ENCODE results near the gene SCFD2. TPM values are rescaled to one million over a fixed set of nuclear protein-coding genes. Genes with fewer than 3 reads are reported as not detected.

SCFD2 gene
- polyA plus RNA-seq, 1 of the 3 experiments (the other 2 are of a cell fraction), result 14.1 TPM

DNA sequence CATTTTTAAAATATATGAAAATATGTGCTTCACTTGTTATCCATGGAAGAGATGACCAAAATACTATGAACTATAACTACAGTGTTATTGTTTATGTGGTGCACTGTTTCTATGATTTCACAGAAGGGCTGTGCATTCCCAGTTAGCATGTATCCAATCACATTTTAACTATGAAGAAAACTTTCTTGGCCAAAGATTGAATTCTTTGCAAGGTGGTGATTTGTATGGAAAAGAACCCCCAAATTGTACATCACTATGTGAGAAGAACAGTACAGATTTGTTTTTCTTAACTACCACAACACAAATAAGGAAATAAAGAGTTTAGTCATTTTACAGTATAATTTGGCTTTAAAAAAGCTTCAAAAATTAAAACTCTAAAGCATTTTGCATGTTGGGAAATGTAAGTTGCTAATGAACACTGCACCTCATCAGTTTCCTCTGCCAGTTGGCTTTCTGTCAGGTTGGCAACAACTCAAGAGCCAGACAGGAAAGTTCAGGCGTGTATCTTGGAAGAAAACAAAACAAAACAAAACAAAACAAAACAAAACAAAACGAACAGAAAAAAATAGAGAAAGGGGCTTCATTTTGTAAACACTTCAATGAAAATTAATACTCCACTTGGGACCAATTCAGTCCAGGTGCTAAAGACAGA, 237.0 kb downstream of the SCFD2 start (continued):
- TF ChIP-seq USF1 (IDR thresholded peaks at IDR 0.05; ENCODE audit: borderline replicate concordance, low read depth) (no peak), MAX (IDR thresholded peaks at IDR 0.05; ENCODE audit: low read depth) (no peak), GABPA (IDR thresholded peaks at IDR 0.05; ENCODE audit: low read depth) (no peak), CHD2 (IDR thresholded peaks at IDR 0.05; ENCODE audit: low read length, partially characterized antibody) (no peak), TEAD4 (IDR thresholded peaks at IDR 0.05; ENCODE audit: borderline replicate concordance, insufficient read depth) (no peak), TAF1 (IDR thresholded peaks at IDR 0.05; ENCODE audit: borderline replicate concordance, low read depth, low read length) (no peak)

- WGBS (ENCODE audit: low lambda C conversion rate), result 97% methylated on average over 4 of the region's 4 CpGs
- H3K79me2 ChIP-seq (ENCODE audit: insufficient read depth), result no peaks in the 10 kb centered on the region
- POLR2A ChIA-PET, result no interaction called here
- no peaks in the 10 kb centered on the region for H3K36me3 ChIP-seq (replicated peaks in 1 of 2; ENCODE audit: control insufficient read depth in 1 of 2, insufficient read depth in 2 of 2, low read length in 1 of 2)
- no peak overlapping the region for H3K9ac ChIP-seq
- no peak overlapping the region for H3K4me2 ChIP-seq
- CTCF ChIA-PET, result no interaction called here
- no peaks in the 10 kb centered on the region for H3F3A ChIP-seq (replicated peaks; ENCODE audit: insufficient read depth)
- peaks cover 0 to 4% of the 10 kb centered on the region in 2 experiments; a peak in 2 of 4 replicates for H3K4me1 ChIP-seq (ENCODE audit: control insufficient read depth in 1 of 2, insufficient read depth in 2 of 2, low read depth in 1 of 2, low read length in 1 of 2)
- H3K4me3 ChIP-seq (ENCODE audit: low read depth in 2 of 2, low read length in 1 of 2), result no peak overlapping the region
- H3K9me2 ChIP-seq, result no peaks in the 10 kb centered on the region
- no peaks in the 10 kb centered on the region for H3K9me3 ChIP-seq
- no peak overlapping the region for H2AFZ ChIP-seq (ENCODE audit: low read depth)
- H3K27me3 ChIP-seq (ENCODE audit: insufficient read depth), result no peaks in the 10 kb centered on the region
- no peak for DNase-seq
- no peaks in the 10 kb centered on the region for H4K20me1 ChIP-seq (ENCODE audit: insufficient read depth)
- no peak overlapping the region for H3K27ac ChIP-seq (ENCODE audit: low read depth in 2 of 2, low read length in 1 of 2)
- no peak for TF ChIP-seq FOXJ3 (CRISPR knock-in tag; IDR thresholded peaks at IDR 0.05)
Observed at GRCh38 chr4:53128231-53128630, 237.6 kb downstream of the SCFD2 start.

- no peaks in the 10 kb centered on the region for H3K79me2 ChIP-seq (ENCODE audit: insufficient read depth)
- no peak for TF ChIP-seq MXI1 (IDR thresholded peaks at IDR 0.05; ENCODE audit: low read depth, low read length)
- TF ChIP-seq JUND (IDR thresholded peaks at IDR 0.05), result no peak
- TF ChIP-seq RXRA (IDR thresholded peaks at IDR 0.05; ENCODE audit: borderline replicate concordance, low read depth), result no peak
- TF ChIP-seq PBX3 (IDR thresholded peaks at IDR 0.05), result no peak
- no peak for TF ChIP-seq TEAD4 (IDR thresholded peaks at IDR 0.05; ENCODE audit: borderline replicate concordance, insufficient read depth)
- no peak for TF ChIP-seq CHD2 (IDR thresholded peaks at IDR 0.05; ENCODE audit: low read length, partially characterized antibody)
- no peak for TF ChIP-seq RAD21 (IDR thresholded peaks at IDR 0.05; ENCODE audit: low read length)
- no peak for TF ChIP-seq NRF1 (IDR thresholded peaks at IDR 0.05; ENCODE audit: low read depth, low read length)
- no peak for TF ChIP-seq SIN3A (IDR thresholded peaks at IDR 0.05; ENCODE audit: borderline replicate concordance, low read depth, low read length)
- no peak for TF ChIP-seq USF2 (IDR thresholded peaks at IDR 0.05; ENCODE audit: borderline replicate concordance, low read depth, low read length)
- TF ChIP-seq REST (IDR thresholded peaks at IDR 0.05; ENCODE audit: low read depth, low read length), result no peak
- TF ChIP-seq GATA2 (CRISPR knock-in tag; IDR thresholded peaks at IDR 0.05), result no peak
- no peak for TF ChIP-seq FOXJ3 (CRISPR knock-in tag; IDR thresholded peaks at IDR 0.05)
- no peak for TF ChIP-seq EP300 (IDR thresholded peaks at IDR 0.05; ENCODE audit: borderline replicate concordance in 1 of 2, low read depth in 1 of 2, low read length in 1 of 2)
- no peak for TF ChIP-seq EZH2phosphoT487 (IDR thresholded peaks at IDR 0.05; ENCODE audit: borderline replicate concordance, low read depth)
- no peak overlapping the region for H3K27ac ChIP-seq (ENCODE audit: low read depth in 2 of 2, low read length in 1 of 2)
- H3K4me2 ChIP-seq, result no peak overlapping the region
- no peaks in the 10 kb centered on the region for H3F3A ChIP-seq (replicated peaks; ENCODE audit: insufficient read depth)
- ChIA-PET CTCF (no interaction called here), POLR2A (no interaction called here)
- no peak overlapping the region for H3K9ac ChIP-seq
- no peaks in the 10 kb centered on the region for H3K36me3 ChIP-seq (replicated peaks in 1 of 2; ENCODE audit: control insufficient read depth in 1 of 2, insufficient read depth in 2 of 2, low read length in 1 of 2)
- no peak for DNase-seq
- H2AFZ ChIP-seq (ENCODE audit: low read depth), result no peak overlapping the region
- H3K9me2 ChIP-seq, result no peaks in the 10 kb centered on the region
- H3K9me3 ChIP-seq, result no peaks in the 10 kb centered on the region
- no peak overlapping the region for H3K4me3 ChIP-seq (ENCODE audit: low read depth in 2 of 2, low read length in 1 of 2)
- no peaks in the 10 kb centered on the region for H3K27me3 ChIP-seq (ENCODE audit: insufficient read depth)
- WGBS (ENCODE audit: low lambda C conversion rate), result 99% methylated on average over 5 of the region's 5 CpGs
- H3K4me1 ChIP-seq (ENCODE audit: control insufficient read depth in 1 of 2, insufficient read depth in 2 of 2, low read depth in 1 of 2, low read length in 1 of 2), result peaks cover 0 to 4% of the 10 kb centered on the region in 2 experiments; a peak in 2 of 4 replicates
- H4K20me1 ChIP-seq (ENCODE audit: insufficient read depth), result no peaks in the 10 kb centered on the region
Observed at GRCh38 chr4:53127365-53127764, 238.5 kb downstream of the SCFD2 start.
